ENCODE results near the gene TEKT5. TPM values are rescaled to one million over a fixed set of nuclear protein-coding genes. Genes with fewer than 3 reads are reported as not detected.

TEKT5 gene
- total and polyA plus RNA-seq, 4 donors = 0.13 to 0.92 TPM; not detected in 2

DNA sequence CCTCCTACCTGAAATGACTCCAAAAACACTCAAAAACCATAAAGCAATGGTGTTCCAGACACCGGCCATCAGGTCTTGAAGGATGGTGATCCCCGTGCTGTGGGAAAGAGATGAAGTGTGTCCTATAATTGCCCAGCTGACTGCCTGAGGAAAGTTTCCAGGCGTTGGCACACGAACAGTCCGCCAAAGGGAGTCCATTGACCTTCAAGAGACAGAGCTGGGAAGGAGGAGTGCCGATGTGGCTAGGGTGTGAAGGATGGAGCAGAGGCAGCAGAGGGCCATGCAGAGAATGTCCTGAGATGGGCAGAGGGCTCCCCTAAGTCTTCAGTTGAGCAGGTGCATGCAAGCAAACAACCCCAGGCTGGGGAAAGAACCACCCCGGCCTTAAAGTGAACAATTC lies 37.1 kb upstream of the TEKT5 start:
- H3K36me3 ChIP-seq (ENCODE audit: control insufficient read depth in 4 of 4, insufficient read depth in 3 of 4, low read depth in 1 of 4, low read length in 3 of 4) = no peaks in the 10 kb centered on the region
- peaks cover 3 to 21% (median 12%) of the 10 kb centered on the region in 4 donors for H3K4me1 ChIP-seq (ENCODE audit: control insufficient read depth in 4 of 4, insufficient read depth in 4 of 4, low read length in 3 of 4)
- no peak overlapping the region for H3K9ac ChIP-seq (ENCODE audit: low read depth in 1 of 2, low read length in 2 of 2)
- no peak for DNase-seq (ENCODE audit: low spot score)
- TF ChIP-seq FOXA1 (IDR thresholded peaks at IDR 0.05) (no peak), FOXA2 (IDR thresholded peaks at IDR 0.05) (no peak), YY1 (IDR thresholded peaks at IDR 0.05) (no peak), JUND (IDR thresholded peaks at IDR 0.05) (no peak), RXRA (IDR thresholded peaks at IDR 0.05) (no peak), TAF1 (conservative IDR thresholded peaks at IDR 0.05) (no peak), HNF4G (IDR thresholded peaks at IDR 0.05) (no peak), NR2F2 (IDR thresholded peaks at IDR 0.05) (no peak), EGR1 (IDR thresholded peaks at IDR 0.05; ENCODE audit: low read depth in 2 of 2) (no peak), GABPA (IDR thresholded peaks at IDR 0.05 in 1 of 2, conservative IDR thresholded peaks at IDR 0.05 in 1 of 2) (no peak), SP1 (IDR thresholded peaks at IDR 0.05) (no peak)
- TF ChIP-seq, protein P1, sequence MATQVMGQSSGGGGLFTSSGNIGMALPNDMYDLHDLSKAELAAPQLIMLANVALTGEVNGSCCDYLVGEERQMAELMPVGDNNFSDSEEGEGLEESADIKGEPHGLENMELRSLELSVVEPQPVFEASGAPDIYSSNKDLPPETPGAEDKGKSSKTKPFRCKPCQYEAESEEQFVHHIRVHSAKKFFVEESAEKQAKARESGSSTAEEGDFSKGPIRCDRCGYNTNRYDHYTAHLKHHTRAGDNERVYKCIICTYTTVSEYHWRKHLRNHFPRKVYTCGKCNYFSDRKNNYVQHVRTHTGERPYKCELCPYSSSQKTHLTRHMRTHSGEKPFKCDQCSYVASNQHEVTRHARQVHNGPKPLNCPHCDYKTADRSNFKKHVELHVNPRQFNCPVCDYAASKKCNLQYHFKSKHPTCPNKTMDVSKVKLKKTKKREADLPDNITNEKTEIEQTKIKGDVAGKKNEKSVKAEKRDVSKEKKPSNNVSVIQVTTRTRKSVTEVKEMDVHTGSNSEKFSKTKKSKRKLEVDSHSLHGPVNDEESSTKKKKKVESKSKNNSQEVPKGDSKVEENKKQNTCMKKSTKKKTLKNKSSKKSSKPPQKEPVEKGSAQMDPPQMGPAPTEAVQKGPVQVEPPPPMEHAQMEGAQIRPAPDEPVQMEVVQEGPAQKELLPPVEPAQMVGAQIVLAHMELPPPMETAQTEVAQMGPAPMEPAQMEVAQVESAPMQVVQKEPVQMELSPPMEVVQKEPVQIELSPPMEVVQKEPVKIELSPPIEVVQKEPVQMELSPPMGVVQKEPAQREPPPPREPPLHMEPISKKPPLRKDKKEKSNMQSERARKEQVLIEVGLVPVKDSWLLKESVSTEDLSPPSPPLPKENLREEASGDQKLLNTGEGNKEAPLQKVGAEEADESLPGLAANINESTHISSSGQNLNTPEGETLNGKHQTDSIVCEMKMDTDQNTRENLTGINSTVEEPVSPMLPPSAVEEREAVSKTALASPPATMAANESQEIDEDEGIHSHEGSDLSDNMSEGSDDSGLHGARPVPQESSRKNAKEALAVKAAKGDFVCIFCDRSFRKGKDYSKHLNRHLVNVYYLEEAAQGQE (IDR thresholded peaks at IDR 0.05) = no peak
- TF ChIP-seq, protein P2, sequence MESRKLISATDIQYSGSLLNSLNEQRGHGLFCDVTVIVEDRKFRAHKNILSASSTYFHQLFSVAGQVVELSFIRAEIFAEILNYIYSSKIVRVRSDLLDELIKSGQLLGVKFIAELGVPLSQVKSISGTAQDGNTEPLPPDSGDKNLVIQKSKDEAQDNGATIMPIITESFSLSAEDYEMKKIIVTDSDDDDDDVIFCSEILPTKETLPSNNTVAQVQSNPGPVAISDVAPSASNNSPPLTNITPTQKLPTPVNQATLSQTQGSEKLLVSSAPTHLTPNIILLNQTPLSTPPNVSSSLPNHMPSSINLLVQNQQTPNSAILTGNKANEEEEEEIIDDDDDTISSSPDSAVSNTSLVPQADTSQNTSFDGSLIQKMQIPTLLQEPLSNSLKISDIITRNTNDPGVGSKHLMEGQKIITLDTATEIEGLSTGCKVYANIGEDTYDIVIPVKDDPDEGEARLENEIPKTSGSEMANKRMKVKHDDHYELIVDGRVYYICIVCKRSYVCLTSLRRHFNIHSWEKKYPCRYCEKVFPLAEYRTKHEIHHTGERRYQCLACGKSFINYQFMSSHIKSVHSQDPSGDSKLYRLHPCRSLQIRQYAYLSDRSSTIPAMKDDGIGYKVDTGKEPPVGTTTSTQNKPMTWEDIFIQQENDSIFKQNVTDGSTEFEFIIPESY (IDR thresholded peaks at IDR 0.05) = no peak
- TF ChIP-seq, protein P3, sequence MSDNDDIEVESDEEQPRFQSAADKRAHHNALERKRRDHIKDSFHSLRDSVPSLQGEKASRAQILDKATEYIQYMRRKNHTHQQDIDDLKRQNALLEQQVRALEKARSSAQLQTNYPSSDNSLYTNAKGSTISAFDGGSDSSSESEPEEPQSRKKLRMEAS (IDR thresholded peaks at IDR 0.05) = no peak
- TF ChIP-seq, protein P4, sequence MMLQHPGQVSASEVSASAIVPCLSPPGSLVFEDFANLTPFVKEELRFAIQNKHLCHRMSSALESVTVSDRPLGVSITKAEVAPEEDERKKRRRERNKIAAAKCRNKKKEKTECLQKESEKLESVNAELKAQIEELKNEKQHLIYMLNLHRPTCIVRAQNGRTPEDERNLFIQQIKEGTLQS (IDR thresholded peaks at IDR 0.05) = no peak
- TF ChIP-seq, protein P5, sequence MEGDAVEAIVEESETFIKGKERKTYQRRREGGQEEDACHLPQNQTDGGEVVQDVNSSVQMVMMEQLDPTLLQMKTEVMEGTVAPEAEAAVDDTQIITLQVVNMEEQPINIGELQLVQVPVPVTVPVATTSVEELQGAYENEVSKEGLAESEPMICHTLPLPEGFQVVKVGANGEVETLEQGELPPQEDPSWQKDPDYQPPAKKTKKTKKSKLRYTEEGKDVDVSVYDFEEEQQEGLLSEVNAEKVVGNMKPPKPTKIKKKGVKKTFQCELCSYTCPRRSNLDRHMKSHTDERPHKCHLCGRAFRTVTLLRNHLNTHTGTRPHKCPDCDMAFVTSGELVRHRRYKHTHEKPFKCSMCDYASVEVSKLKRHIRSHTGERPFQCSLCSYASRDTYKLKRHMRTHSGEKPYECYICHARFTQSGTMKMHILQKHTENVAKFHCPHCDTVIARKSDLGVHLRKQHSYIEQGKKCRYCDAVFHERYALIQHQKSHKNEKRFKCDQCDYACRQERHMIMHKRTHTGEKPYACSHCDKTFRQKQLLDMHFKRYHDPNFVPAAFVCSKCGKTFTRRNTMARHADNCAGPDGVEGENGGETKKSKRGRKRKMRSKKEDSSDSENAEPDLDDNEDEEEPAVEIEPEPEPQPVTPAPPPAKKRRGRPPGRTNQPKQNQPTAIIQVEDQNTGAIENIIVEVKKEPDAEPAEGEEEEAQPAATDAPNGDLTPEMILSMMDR (IDR thresholded peaks at IDR 0.05; ENCODE audit: low read depth, low read length, missing input control) = no peak
- no peaks in the 10 kb centered on the region for H3K9me3 ChIP-seq (ENCODE audit: control insufficient read depth in 4 of 4, low read length in 3 of 4)
- H3K27ac ChIP-seq (ENCODE audit: low read depth in 1 of 2, low read length in 2 of 2) = no peak overlapping the region
- H3K4me3 ChIP-seq (ENCODE audit: low read depth in 1 of 3, low read length in 3 of 3) = no peak overlapping the region
- 86% methylated on average over 7 of the region's 7 CpGs for WGBS
- no peaks in the 10 kb centered on the region for H3K27me3 ChIP-seq (ENCODE audit: control insufficient read depth in 4 of 4, insufficient read depth in 4 of 4, low read length in 3 of 4)

All from liver (tissue), 9 donors.